Pulmonary artery endothelial cell (primary cell): ENCODE results near the gene ALOX12. TPM values are rescaled to one million over a fixed set of nuclear protein-coding genes. Genes with fewer than 3 reads are reported as not detected.
A peak's percentile ranks its signal among the peaks of the same experiment; 100 is the strongest.

Experiments used
- DNase-seq: peaks from one replicate; pipeline ENCODE4 v3.0.0-alpha.2; 2011; ENCODE audit warnings: low read depth, low spot score
- total RNA-seq: library from RNA; depleted of rRNA; stranded (reverse); fragments of >200 nt; gene quantifications from 2 replicates; pipeline ENCODE4 v1.2.3, GENCODE V29; 2014

The ALOX12 gene
- total RNA-seq, 1 donor from 2014 or later: not detected

DNA sequence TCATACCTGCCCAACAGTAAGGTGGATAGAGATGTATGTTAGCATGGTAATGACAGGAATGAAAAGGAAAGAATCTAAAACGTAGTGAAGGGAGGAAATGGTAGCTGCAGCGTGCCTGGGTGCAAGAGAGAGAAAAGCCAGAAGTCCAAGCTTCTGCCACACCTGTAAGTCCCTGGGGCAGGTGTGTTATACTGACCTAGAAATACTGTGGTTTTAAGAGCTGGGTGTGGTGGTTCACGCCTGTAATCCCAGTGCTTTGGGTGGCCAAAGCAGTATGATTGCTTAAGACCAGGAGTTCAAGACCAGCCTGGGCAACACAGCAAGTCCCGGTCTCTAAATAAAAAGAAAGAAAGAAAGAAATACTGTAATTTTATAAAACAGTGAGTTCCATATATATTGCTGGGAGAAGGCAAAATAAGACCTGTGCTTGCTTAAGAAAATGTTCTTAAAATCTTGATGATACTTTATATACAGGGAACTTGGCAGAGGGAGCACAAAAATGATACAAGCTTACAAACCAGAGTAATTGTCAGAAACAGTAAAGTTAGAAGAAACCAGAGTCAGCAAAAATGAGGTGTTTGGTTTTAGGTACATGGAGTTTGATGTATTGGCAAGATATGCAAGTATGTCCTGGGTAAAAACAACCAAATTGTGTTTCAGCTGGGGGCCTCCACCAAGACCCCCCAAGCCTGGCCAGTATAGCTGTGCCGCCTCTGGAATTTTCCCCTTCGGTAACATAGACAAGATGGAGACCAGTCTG is 6.6 kb downstream of the ALOX12 start:
- no peak for DNase-seq

GRCh38 chr17:7003745-7004144 is 7.9 kb downstream of the ALOX12 start:
- no peak for DNase-seq

GRCh38 chr17:7004398-7005253 is 8.8 kb downstream of the ALOX12 start:
- no peak for DNase-seq

- DNase-seq: no peak
These were observed 9.9 kb downstream of the ALOX12 start for GRCh38 chr17:7005716-7006115.

- no peak for DNase-seq
These were observed 11.3 kb downstream of the ALOX12 start for GRCh38 chr17:7007143-7007542.

GRCh38 chr17:7010523-7010922 is 14.7 kb downstream of the ALOX12 start:
- DNase-seq: no peak

DNA sequence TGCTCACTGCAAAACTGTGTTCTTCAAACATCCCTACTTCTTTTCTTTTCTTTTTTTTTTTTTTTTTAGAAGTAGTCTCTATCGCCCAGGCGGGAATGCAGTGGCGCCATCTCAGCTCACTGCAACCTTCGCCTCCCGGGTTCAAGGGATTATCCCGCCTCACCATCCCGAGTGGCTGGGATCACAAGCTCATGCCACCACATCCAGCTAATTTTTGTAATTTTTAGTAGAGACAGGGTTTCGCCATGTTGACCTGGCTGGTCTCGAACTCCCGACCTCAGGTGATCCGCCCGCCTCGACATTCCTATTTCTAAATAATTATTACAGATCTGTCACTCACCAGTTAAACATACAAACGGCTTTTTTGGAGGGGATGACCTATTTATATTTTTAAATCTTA is 15.6 kb downstream of the ALOX12 start:
- no peak for DNase-seq

- DNase-seq: no peak
These were observed 16.0 kb downstream of the ALOX12 start for GRCh38 chr17:7011942-7012254.

- peak; percentile 90 for DNase-seq
These were observed 18.6 kb downstream of the ALOX12 start for GRCh38 chr17:7014261-7014994.

DNA sequence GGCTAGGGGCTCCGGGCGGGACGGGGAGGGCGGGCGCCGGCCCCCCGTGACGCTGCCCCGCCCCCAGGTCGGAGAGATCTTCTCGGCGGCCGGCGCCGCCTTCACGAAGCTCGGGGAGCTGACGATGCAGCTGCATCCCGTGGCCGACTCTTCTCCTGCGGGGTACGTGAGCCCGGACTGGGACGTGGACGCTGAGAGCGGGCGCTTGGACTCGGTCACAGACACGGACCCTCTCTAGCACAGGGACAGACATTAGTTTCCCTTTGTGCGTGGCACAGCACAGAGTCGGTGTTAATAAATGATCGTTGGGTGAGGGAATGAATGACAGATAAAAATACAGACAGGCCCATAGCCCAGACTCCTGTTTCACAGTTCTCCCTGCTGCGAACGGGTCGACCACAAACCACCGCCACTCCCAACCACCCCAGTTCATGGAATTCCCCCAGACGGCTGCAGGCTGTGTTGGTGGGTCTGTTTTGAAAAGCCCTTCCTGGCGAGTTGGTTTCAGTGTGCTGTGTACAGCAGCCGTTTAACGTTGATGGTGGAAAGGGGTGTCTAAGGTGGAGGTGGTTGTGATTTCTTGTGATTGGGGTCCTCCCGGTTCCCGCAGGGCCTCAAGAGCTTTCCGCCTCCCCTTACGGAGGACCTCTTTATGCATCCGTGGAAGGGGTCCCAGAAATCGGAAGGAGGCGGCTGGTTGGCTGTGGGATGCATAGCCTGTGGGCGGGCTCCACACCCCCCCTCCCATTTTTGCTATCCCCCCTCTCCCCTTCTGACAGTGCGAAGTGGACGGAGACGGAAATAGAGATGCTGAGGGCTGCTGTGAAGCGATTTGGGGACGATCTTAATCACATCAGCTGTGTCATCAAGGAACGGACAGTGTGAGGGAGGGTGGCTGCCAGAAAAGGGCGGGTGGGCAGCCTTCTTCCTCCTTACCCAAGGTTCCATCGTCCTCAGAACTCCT is 19.4 kb downstream of the ALOX12 start:
- DNase-seq: no peak

- no peak for DNase-seq
These were observed 20.6 kb downstream of the ALOX12 start for GRCh38 chr17:7016418-7016817.

GRCh38 chr17:7016886-7017826 is 21.3 kb downstream of the ALOX12 start:
- no peak for DNase-seq

GRCh38 chr17:7017827-7018200 is 22.0 kb downstream of the ALOX12 start:
- no peak for DNase-seq

DNA sequence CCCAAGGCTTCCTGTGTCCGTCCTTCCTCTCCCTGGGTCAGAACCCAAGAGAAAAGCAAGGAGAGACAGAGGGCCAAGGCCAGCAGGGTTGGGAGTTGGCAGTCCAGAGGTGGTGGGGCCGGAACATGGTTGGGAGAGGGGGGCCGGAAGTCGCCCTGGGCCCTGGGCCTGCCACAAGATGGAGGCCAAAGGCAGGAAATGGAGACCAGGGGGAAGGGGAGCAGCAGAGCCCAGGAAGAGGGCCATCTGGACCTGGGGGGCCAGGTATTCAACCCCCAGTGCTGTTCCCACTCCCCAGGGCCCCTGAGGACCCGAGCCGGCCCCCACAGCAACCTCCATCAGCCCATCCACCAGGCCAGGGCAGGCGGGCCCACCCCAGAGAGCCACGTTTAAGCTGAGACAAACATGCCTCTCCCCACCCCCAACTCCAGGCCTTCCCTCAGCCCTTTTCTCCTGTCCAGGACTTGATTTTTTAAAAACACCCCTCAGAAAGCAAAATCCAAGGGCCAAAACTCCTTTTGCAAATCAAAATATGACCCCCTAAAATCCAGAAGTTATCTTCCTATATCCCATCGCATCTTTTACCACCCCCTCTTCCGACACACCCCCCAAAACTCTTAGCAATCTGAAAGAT is 22.6 kb downstream of the ALOX12 start:
- no peak for DNase-seq

DNA sequence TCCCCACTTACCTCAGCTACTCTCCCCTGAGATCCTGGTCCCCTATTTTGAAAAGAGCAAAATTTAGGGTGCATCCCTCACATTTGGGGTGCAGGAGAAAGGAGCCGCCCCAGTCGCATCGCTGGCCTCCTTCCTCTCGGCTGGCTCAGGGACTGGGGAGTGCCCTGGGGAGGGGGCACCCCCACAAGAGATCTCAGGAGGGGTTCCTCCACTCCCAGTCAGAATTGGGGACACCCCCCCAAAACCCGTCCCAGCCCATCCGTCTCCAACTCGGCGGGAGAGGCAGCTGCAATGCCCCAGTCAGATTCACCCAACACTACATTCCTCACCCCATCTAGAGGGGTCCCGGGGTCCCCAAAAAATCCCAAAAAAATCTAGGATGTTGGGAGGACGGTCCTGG is 23.5 kb downstream of the ALOX12 start:
- no peak for DNase-seq

- DNase-seq: no peak
These were observed 24.1 kb downstream of the ALOX12 start for GRCh38 chr17:7019839-7020519.

DNA sequence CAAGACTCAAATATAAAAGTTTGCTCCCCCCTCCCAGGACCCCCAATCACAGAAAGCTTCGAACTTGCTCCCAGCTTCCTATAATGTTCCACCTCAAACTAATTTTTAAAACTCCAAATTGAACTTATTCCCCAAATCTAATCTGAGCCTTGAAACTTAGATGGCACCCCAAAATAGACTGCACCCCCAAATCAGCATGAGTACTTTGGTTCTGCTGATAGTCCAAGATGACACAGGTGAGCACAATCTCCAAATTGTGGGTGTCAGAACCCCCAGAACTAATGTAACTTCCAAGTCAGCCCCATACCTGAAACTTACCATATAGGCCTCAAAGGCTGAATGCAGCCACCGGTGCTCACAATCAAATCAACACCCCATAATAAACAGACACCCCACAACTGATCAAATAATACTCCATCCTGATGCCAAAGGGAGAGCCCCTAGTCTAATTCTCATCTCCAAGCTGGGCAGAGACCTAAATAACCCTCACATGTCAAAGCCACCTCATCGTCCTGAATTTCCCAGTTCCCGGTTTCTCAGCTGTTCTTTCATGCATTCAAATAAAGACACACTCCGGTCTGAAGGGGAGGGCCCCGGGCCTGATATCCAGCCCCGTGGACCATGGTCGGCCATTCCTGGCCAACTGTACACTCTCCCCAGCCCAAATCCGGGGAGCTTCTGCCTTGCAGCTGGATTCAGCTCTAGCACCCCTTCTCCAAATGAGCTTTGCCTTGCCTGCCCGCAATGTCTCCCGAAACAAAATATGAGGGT is 25.2 kb downstream of the ALOX12 start:
- DNase-seq: no peak
